Measurements from ENCODE around the gene OR10J5.
"Not testable (repeated sequence)": the region's sequence is repeated elsewhere in the genome, so short reads cannot be mapped to it uniquely, and the experiment has no call there.

GRCh38 chr1:159524792-159525191, 11.0 kb downstream of the OR10J5 start:
- TF ChIP-seq POLR2A, CTCF, POLR2AphosphoS5 (IDR thresholded peaks at IDR 0.05): not testable (repeated sequence)
